Middle frontal gyrus (tissue), 1 donor: Measurements from ENCODE around the gene MAGI3.
"Not testable (repeated sequence)": the region's sequence is repeated elsewhere in the genome, so short reads cannot be mapped to it uniquely, and the experiment has no call there.

Source experiments
- DNase-seq: peaks from one replicate; pipeline ENCODE4 v3.0.0-alpha.2; 2015; ENCODE audit warnings: low spot score; ENCODE audit errors: extremely low spot score

Gene MAGI3

DNA sequence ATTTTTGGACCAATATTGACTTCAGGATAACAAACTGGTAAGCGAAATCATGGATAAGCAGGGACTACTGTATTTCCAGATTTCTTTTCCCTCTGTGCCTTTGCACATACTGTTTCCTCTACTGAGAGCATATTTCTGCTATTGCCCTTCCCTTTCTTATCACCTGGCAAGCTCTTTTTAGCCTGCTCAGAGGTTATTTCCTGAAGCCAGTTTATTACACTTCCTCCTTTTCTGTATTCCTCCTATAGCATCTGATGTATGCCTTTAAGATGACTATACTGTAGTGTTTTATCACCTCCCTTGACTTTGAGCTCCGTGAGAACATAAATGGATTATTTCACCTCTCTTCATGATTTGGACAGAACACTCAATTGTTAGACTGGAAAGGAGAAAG lies 49.0 kb downstream of the MAGI3 start:
- no peak for DNase-seq

DNA sequence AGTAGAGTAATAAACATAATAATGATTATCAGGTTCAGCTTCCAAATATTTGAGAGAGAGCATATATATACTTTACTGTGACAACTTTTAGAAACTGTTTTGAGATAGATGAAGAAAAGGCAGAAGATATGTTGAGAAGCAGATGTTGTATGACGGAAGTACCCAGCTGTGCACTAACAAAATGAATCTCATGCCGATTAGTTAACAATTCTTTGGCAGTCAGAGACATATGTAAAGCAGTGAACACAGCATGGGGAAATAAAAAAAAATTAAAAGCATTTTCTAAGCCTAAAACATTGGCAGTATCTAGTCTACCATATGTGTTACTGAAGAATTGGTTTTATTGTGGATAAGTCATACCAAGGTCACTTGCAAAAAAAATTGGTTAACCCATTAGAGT lies 51.8 kb downstream of the MAGI3 start:
- no peak for DNase-seq

DNA sequence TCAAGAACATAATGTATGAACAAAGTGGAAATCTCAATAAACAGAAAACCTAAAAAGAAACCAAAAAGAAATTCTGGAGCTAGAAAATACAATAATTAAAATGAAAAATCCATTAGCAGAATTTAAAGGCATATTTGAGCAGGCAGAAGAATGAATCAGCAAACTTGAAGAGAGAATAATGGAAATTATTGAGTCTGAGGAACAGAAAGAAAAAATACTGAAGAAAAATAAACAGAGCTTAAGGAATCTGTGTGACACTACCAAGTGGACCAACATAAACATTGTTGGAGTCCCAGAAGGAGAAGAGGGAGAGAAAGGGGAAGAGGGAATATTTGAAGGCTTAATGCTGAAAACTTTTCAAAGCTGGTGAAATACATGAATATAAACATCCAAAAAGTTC lies 54.5 kb downstream of the MAGI3 start:
- no peak for DNase-seq

DNA sequence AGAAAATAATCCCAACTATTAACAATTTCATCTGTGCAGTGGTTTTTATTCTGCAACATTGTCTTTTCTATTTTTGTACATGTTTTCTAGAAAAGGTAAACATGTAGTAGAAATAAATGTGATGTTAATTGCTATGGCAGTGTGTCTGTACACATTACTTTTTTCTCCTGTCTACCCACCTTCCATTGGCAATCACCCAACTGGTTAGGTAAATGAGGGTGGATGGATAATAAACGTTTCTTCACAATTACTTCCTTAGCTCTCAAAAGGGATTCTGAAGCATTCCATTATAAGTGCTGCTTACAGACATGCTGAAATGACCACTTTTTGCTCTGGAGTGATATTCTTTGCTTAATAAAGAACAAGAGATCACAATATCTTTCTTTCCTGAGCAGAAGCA lies 61.4 kb downstream of the MAGI3 start:
- DNase-seq: no peak

DNA sequence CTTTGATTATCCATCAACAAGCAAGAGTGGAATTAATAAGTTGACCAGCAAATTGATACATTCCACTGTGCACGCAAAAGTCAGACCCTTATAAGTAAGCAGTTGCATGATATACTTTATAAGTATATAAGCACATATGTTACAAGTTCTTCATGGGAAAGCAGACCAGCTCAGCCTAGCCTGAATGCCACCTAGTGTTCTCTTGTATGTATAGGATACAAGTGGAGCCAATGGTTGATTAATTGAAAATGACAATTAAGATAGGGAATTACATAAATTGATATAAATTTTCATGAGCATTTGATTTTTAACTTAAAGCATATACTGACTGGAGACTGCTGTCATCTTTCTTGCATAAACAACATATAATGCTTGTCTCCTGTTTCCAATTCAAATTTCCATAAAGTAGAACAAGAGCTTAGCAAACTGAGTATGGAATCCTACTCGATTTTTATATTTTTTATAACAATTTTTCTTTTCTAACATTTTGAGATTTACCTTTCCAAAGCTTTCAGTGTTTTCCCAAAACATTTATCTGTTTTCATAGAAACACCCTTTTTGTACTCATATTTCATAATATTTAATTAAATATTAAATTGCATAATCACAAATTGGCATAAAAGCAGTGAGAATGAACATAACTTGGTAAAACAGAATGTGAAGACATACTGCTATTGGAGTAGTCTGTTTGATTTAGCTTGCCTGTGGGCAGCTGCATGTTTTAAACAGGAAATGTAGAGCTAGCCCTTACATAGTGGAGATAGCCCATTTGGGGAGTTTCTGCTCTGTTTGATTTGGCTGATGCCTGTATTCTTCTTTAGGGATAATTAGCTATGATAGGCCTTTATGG lies 62.8 kb downstream of the MAGI3 start:
- no peak for DNase-seq

DNA sequence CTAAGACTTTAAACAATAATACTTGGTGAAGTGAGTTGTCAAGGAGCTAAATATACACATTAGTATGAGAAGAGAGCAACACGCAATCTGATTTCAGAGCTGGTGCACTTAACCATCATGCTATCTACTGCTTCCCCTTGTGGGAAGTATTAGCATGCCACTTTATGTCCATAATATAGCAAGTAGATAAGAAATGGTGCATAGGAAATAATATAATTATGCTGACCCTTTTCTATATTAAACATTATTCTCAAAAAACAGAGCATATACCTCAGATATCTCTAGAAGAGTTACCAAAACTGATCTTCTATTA lies 63.4 kb downstream of the MAGI3 start:
- DNase-seq: no peak

DNA sequence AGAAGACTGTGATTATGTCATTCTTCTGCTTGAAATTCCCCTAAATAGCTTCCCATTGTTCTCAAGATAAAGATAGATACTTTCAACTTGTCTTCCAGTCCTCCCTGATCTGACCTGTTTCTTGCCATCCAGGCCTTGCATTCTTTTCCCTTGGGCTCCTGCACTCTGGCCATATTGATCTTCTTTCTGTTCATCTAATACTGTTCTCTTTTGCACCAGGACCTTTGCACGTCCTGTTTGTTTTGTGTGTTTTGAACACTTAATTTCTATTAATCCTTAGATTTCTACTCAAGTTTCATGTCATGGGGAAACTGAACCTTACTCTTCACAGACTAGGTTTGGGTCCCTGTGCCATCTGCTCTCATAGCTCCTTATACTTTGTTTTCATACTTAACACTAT lies 65.1 kb downstream of the MAGI3 start:
- DNase-seq: no peak

DNA sequence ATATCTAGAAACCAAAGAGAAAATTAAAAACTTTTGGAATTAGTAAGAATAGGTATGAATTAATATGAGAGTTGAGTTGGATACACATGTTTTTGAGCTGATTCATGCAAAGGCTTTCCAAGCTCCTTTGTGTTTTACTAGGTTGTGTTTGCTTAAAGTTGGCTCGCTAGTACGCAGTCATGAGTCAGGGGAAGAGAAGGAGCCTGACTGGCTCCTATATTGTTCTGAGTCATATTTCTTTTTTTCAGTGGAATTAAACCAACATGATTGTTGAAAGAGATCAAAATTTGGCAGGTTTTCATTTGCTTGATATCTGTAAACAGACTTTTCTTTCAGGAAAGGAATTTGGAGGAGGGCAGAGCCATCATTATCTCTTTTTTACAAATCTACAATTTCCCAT lies 66.7 kb downstream of the MAGI3 start:
- no peak for DNase-seq

DNA sequence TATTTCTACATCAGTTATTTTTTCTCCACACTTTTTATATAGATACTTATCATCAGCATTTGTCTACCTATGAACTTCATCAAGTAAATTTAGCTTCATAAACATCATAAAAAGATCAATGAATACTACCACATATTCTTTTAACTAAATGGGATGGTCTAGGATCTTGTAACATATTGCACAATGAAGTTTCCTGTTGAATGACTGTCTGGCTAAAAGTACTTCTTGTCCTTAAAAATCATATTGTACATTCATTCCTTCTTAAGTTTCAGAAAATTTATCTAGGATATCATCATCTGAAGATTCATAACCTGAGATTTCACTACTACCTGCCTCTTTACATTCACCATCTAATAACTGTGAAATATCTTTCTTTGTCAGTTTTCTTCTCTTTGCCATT lies 69.0 kb downstream of the MAGI3 start:
- no peak for DNase-seq

DNA sequence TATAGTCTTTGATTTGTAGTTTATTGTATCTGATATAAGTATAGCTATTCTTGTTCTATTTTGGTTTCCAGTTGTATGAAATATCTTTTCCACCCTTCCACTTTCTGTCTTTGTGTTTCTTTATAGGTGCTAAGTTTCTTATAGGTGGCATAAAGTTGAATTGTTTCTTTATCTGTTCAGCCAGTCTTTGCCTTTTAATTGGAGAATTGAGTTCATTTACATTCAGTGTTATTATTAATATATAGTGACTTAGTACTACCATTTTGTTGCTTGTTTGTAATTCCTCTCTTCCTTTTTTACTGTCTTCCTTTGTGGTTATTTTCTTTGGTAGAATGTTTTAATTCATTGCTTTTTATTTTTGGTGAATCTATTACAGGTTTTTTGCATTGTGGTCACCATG lies 77.7 kb downstream of the MAGI3 start:
- no peak for DNase-seq

DNA sequence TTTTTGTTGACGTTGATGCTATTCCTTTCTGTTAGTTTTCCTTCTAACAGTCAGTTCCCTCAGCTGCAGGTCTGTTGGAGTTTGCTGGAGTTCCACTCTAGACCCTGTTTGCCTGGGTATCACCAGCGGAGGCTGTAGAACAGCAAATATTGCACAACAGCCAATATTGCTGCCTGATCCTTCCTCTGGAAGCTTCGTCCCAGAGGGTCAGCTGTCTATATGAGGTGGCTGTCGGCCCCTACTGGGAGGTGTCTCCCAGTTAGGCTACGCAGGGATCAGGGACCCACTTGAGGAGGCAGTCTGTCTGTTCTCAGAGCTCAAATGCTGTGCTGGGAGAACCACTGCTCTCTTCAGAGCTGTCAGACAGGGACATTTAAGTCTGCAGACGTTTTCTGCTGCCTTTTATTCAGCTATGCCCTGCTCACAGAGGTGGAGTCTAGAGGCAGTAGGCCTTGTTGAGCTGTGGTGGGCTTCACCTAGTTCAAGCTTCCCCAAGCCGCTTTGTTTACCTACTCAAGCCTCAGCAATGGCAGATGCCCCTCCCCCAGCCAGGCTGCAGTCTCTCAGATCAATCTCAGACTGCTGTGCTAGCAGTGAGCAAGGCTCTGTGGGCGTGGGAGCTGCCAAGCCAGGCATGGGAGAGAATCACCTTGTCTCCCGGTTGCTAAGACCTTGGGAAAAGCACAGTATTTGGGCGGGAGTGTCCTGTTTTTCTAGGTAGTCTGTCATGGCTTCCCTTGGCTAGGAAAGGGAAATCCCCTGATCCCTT lies 88.3 kb downstream of the MAGI3 start:
- DNase-seq: not testable (repeated sequence)

DNA sequence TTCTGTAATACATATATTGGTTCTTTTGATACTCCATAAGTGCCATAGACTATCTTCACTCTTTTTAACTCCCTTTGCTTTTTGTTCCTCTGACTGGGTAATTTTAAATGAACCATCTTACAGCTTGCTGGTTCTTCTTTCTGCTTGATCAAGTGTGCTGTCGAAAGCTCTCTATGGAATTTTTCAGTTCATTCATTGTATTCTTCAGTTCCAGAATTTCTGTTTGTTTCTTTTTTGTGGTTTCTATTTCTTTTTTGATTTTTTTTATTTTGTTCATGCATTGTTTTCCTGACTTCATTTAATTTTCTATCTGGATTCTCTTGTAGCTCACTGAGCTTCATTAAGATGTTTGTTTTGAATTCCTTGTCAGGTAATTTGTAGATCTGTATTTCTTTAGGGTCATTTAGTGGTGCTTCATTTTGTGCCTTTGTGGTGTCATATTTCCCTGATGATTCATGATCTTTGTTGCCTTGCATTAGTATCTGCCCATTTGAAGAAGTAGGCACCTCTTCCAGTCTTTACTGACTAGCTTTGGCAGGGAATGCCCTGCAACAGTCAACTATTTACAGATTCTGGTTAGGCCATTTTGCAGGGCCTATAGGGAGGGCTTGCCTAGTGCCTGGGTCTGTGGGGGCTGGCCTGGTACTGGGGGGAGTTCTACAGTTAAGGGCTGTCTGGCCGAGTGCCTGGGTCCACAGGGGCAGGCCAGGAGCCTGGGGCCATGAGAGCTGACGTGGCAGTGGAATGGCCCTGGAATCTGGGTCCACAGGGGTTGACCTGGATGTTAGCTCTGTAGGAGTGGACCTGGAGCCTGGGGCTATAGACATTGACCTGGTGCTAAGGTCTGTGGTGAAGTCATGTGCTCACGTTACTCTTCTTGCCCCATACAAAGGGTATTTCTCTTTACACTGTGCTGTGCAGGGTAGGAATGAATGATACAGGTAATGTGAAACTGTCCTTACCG lies 89.7 kb downstream of the MAGI3 start:
- no peak for DNase-seq

DNA sequence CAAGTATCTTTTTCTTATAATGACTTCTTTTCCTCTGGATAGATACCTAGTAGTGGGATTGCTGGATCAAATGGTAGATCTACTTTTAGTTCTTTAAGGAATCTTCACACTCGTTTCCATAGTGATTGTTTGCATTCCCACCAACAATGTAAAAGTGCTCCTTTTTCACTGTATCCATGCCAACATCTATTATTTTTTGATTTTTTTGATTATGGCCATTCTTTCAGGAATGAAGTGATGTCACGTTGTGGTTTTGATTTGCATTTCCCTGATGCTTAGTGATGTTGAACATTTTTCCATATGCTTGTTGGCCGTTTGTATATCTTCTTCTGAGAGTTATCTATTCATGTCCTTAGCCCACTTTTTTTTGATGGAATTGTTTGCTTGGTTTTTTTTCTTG lies 94.8 kb downstream of the MAGI3 start:
- not testable (repeated sequence) for DNase-seq

DNA sequence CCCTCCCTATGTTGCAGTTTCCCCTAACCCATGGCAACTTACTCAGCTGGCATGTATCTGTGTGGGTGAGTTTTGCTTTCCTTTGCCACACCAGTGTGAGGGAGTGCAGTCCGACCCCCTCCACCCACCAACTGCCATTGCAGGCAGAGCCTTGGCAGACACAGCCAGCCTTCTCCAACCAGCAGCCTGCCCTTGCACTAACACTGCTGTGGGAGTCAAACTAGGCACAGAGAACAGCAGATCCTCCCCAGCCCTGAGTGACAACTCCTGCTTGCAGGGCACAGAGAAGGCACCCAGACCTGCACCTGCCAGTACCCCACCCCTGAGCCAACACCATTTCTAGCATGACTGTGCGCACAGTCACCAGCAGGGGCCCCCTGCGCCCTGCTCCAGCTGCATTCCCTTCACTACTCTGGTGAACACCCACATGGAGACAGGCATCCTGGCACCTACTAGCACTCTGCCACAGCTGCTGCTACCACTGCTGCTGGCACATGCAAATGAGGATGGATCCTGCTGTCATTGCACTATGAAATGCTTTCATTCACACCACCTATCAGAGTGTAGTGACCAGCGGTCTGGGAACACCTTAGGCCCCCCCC lies 98.4 kb downstream of the MAGI3 start:
- DNase-seq: no peak

DNA sequence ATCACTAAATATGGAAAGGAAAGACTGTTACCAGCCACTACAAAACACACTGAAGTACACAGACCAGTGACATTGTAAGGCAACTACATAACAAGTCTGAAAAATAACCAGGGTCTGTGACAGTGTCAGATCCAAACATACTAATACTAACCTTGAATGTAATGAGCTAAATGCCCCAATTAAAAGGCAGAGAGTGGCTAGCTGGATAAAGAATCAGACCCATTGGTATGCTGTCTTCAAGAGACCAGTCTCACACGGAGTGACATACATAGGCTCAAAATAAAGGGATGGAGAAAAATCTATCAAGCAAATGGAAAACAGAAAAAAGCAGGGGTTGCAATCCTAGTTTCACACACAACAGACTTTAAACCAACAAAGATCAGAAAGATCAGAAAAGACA lies 100.1 kb downstream of the MAGI3 start:
- no peak for DNase-seq

DNA sequence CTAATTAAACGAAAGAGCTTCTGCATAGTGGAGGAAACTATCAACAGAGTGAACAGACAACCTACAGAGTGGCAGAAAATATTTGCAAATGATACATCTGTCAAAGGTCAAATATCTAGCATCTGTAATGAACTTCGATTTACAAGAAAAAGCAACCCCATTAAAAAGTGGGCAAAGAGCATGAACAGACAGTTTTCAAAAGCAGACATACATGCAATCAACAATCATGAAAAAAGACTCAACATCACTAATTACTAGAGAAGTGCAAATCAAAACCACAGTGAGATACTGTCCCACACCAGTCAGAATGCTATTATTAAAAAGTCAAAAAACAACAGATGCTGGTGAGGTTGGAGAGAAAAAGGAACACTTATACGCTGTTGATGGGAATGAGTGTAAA lies 103.2 kb downstream of the MAGI3 start:
- DNase-seq: no peak

DNA sequence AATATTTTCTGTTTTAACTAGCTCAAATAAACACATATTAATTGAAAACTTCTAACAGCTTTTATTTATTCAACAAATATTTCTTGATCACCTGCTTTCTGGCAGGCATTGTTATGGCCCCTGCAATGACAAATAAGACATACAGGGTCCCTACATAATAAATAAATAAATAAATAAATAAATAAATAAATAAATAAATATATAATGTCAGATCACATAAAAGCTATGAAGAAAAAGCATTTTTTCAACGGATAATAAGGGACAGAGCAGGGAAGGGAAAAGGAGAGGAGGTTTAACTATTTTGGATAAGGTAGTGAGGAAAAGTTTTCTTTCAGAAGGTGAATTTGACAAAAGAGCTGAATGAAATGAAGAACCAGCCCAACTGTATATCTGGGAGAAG lies 115.0 kb downstream of the MAGI3 start:
- DNase-seq: no peak

DNA sequence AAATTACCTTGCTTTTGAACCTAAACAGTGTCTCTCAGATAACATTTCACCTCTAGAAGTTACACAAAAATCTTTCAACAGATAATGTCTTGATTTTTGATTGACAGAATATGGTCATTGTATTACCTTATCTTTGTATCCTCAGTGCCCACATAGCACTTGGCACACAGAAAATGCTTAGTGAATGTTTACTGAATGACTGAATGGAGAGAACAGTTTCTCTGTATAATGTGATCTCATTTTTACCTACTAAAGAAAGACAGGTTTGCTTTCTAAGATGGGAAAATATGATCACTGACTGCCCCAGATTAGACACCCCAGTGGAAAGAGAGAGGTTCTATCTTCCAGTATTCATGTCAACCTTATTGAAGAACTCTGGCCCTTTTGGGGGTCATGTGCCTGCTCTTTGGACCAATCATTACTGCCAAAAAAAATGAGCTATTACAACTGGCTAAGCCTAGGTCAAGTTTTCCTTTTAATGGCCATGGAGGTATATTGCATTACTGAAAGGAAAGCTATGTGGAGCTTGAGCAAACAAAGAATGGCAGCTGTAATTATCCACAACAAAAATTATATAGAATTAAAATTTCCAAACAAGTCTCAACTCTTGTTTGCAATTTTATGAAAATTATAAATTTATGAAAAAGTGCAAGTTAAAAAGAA lies 117.4 kb downstream of the MAGI3 start:
- no peak for DNase-seq

DNA sequence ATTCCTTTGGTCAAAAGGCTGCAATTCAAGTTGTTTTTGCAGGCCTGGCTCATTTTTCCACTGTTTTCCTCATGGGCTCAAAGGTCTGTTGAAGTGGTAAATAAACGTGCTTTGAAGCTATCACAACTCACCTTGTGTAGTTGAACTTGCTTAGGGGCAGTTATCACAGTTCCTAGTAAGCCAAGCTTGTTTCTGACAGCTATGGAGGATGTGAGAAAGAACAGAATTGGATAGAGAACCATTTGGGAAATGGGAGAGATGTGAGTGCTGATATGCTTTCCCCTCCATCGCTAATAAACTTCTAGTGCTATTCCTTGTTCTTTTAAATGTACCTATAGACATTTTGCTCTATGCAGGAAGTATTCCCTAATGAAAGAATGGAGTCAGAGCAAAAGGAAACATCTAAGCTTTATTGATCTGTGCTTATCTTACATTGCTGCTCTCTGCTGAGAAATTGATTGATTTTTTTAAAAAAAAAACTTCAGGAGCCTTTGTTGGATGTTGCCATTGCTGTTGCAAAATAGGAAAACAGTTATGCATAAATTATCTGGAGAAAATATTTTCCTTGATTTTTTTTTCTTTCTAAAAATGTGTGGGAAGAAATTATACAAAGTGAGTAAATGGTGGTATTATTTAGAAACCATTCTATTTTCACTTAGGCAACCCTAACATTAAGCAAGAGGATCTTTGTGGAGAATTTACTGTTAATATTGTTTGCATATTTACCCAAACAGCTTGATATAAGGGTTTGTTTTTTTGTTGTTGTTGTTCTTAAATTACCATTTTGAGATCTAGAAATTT lies 118.2 kb downstream of the MAGI3 start:
- no peak for DNase-seq

DNA sequence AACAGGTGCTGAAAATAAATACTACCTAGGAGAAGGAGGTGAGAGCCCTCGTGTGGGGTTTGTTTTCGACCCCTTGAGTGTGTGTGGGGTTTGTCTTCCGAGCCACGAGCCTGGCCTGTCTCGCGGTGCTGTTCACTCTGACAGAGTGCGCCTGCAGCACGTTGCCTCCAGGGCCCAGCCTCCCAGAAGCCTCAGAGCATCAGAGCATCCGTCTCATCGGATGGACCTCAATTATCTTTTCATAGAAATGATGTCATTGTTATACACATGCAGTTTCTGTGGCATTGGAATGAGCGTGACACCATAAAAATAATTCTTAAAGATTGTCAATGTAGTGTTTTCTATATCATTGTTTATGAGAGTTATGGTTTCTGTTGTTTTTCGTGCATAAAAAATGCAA lies 119.5 kb downstream of the MAGI3 start:
- DNase-seq: not testable (repeated sequence)
